Glutamatergic neuron (in vitro differentiated cells): Measurements from ENCODE around the gene BCDIN3D. TPM values are rescaled to one million over a fixed set of nuclear protein-coding genes. Genes with fewer than 3 reads are reported as not detected.

ENCODE experiments used
- DNase-seq: peaks from one replicate; pipeline ENCODE4 v3.0.0; 2022
- H3K27ac Mint-ChIP-seq: one replicate; pipeline ENCODE4 v1.8.0; 2020; ENCODE audit warnings: mild to moderate bottlenecking, mixed read lengths, inconsistent platforms; ENCODE audit not compliant: unreplicated experiment
- H3K27me3 Mint-ChIP-seq: one replicate; pipeline ENCODE4 v1.8.0; 2020; ENCODE audit warnings: mild to moderate bottlenecking, moderate library complexity, mixed read lengths, inconsistent platforms; ENCODE audit not compliant: unreplicated experiment
- H3K36me3 Mint-ChIP-seq: one replicate; pipeline ENCODE4 v1.8.0; 2020; ENCODE audit warnings: mild to moderate bottlenecking, mixed read lengths, inconsistent platforms; ENCODE audit not compliant: unreplicated experiment
- H3K4me1 Mint-ChIP-seq: one replicate; pipeline ENCODE4 v1.8.0; 2020; ENCODE audit warnings: mild to moderate bottlenecking, low read depth, mixed read lengths, inconsistent platforms; ENCODE audit not compliant: unreplicated experiment
- H3K4me3 Mint-ChIP-seq: one replicate; pipeline ENCODE4 v1.8.0; 2020; ENCODE audit warnings: mild to moderate bottlenecking, mixed read lengths, inconsistent platforms; ENCODE audit not compliant: unreplicated experiment
- H3K9me3 Mint-ChIP-seq: one replicate; pipeline ENCODE4 v1.8.0; 2020; ENCODE audit warnings: mild to moderate bottlenecking, moderate library complexity, mixed read lengths, inconsistent platforms; ENCODE audit not compliant: unreplicated experiment
- CTCF ChIP-seq: fragments of 200-600 bp; sonication (generic); IDR thresholded peaks from one replicate; pipeline ENCODE4 v1.5.0; 2021; ENCODE audit not compliant: partially characterized antibody, unreplicated experiment
- total RNA-seq: library from RNA; stranded (reverse); fragmentation: NEBNext Ultra II Directional; extraction: Animal tissue kit (Norgen Biotek cat#: 25700); gene quantifications from one replicate; pipeline ENCODE4 v1.2.1, GENCODE V29; 2021; ENCODE audit not compliant: unreplicated experiment

The BCDIN3D gene
- total RNA-seq, 1 donor from 2014 or later, result 5.9 TPM

GRCh38 chr12:49887091-49887490, 44.2 kb upstream of the BCDIN3D start:
- no peaks in the 10 kb centered on the region for H3K36me3 Mint-ChIP-seq
- no peak for TF ChIP-seq CTCF
- DNase-seq, result no peak
- H3K4me1 Mint-ChIP-seq, result peaks cover 9% of the 10 kb centered on the region
- peaks cover 5% of the 10 kb centered on the region for H3K9me3 Mint-ChIP-seq
- H3K27ac Mint-ChIP-seq, result no peak overlapping the region
- H3K4me3 Mint-ChIP-seq, result no peak overlapping the region
- H3K27me3 Mint-ChIP-seq, result no peaks in the 10 kb centered on the region

GRCh38 chr12:49885663-49886461, 43.0 kb upstream of the BCDIN3D start:
- peaks cover 9% of the 10 kb centered on the region for H3K4me1 Mint-ChIP-seq
- H3K27me3 Mint-ChIP-seq, result no peaks in the 10 kb centered on the region
- peaks cover 3% of the 10 kb centered on the region for H3K9me3 Mint-ChIP-seq
- H3K27ac Mint-ChIP-seq, result no peak overlapping the region
- no peak for DNase-seq
- H3K36me3 Mint-ChIP-seq, result no peaks in the 10 kb centered on the region
- no peak for TF ChIP-seq CTCF
- H3K4me3 Mint-ChIP-seq, result no peak overlapping the region

DNA sequence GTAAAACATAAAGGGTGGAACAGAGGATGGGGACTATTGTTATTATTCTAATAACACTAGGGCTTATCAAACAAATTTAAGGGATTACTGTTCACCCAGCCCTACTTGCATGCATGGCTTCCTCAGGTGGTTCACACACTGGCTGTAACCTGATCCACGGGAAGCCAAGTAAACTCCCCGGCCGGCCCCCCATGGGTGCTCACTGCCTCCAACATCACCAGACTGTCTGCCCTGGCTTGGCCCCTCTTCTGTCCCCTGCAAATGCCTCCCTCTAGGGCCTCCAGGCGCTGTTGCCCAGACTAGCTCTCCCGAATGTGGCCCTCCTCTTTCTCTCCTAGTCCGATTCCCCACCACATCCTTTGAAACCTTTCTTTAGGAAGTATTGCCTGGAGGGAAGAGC, 42.2 kb upstream of the BCDIN3D start:
- Mint-ChIP-seq H3K4me1 (peaks cover 9% of the 10 kb centered on the region), H3K27ac (no peak overlapping the region), H3K4me3 (no peak overlapping the region), H3K36me3 (no peaks in the 10 kb centered on the region), H3K9me3 (peaks cover 3% of the 10 kb centered on the region), H3K27me3 (peaks cover under 1% of the 10 kb centered on the region)
- TF ChIP-seq CTCF, result no peak
- no peak for DNase-seq

GRCh38 chr12:49882851-49883464, 40.1 kb upstream of the BCDIN3D start:
- Mint-ChIP-seq H3K36me3 (no peaks in the 10 kb centered on the region), H3K4me1 (peaks cover 9% of the 10 kb centered on the region), H3K9me3 (peaks cover 14% of the 10 kb centered on the region), H3K4me3 (no peak overlapping the region), H3K27ac (peak overlapping the region; percentile 26), H3K27me3 (peaks cover 7% of the 10 kb centered on the region)
- no peak for TF ChIP-seq CTCF
- peak; percentile 52 for DNase-seq

- TF ChIP-seq CTCF, result no peak
- peaks cover 9% of the 10 kb centered on the region for H3K4me1 Mint-ChIP-seq
- H3K36me3 Mint-ChIP-seq, result no peaks in the 10 kb centered on the region
- H3K4me3 Mint-ChIP-seq, result no peak overlapping the region
- H3K9me3 Mint-ChIP-seq, result peaks cover 20% of the 10 kb centered on the region
- peak overlapping the region; percentile 20 for H3K27ac Mint-ChIP-seq
- no peak for DNase-seq
- peaks cover 7% of the 10 kb centered on the region for H3K27me3 Mint-ChIP-seq
These were observed 39.4 kb upstream of the BCDIN3D start for GRCh38 chr12:49882248-49882850.
